HCT116 (cell line): Measurements from ENCODE around the gene RRBP1. TPM values are rescaled to one million over a fixed set of nuclear protein-coding genes. Genes with fewer than 3 reads are reported as not detected.

ENCODE experiments used
- ATAC-seq: fragments of 200-7000 bp; cut with Tn5 transposase; 2 replicates; pipeline ENCODE4 v1.9.1; 2020; ENCODE audit warnings: mild to moderate bottlenecking, moderate library complexity
- BruUV-seq: library from RNA; stranded (reverse); fragments of 400-500 nt; replicated peaks from 2 replicates; lab custom pipeline; 2021; lab: Mats Ljungman, UMichigan
- CTCF ChIA-PET: fragments of 300-600 bp; sonication (Branson Sonifier 250); formaldehyde crosslinking; loops from one replicate; lab custom pipeline; 2021; ENCODE audit warnings: antibody characterized with exemption; lab: Charles Lee
- POLR2A ChIA-PET: fragments of 300-600, 350-600 bp; sonication (Branson Sonifier 250); formaldehyde crosslinking; loops from one replicate; lab custom pipeline; 2021; ENCODE audit warnings: antibody characterized with exemption; lab: Charles Lee
- RAD21 ChIA-PET, 2 experiments: fragments of 300-600 bp; sonication (Branson Sonifier 250); formaldehyde crosslinking; loops; one replicate each; lab custom pipeline; 2023; ENCODE audit warnings: low total read pairs in 2 of 2; ENCODE audit not compliant: uncharacterized antibody in 2 of 2, unreplicated experiment in 2 of 2, low non-redundant PET in 1 of 2; lab: Charles Lee
- DNase-seq: peaks from one replicate; pipeline ENCODE4 v3.0.0-alpha.2; 2010; ENCODE audit warnings: low read depth, low spot score
- H2AFZ ChIP-seq: fragments of 200-600 bp; shearing (Covaris generic), sonication (generic); 2 replicates; pipeline ENCODE4 v1.6.1; 2017; ENCODE audit warnings: low read depth, mixed run types, mixed read lengths, antibody characterized with exemption, low read length; ENCODE audit not compliant: poor library complexity, severe bottlenecking
- H3K27ac ChIP-seq: 2 replicates; pipeline ENCODE4 v1.5.1; 2012; ENCODE audit warnings: low read depth, low read length
- H3K27me3 ChIP-seq: fragments of 200-600 bp; sonication (generic); 2 replicates; pipeline ENCODE4 v1.6.1; 2016; ENCODE audit warnings: mixed run types, low read length, mixed read lengths; ENCODE audit not compliant: insufficient read depth
- H3K36me3 ChIP-seq, 2 experiments: fragments of 200-500 bp in 1 of 2; fragments of 200-600 bp in 1 of 2; sonication (Bioruptor generic) in 1 of 2; sonication (generic) in 1 of 2; 2 replicates each; pipeline versions ENCODE4 v1.5.1 to v1.6.1; 2014 to 2016; ENCODE audit warnings: low read length in 2 of 2, inconsistent platforms in 1 of 2, mixed read lengths in 1 of 2, mixed run types in 1 of 2; ENCODE audit not compliant: insufficient read depth in 2 of 2, control insufficient read depth in 1 of 2
- H3K4me1 ChIP-seq, 2 experiments: fragments of 200-600 bp in 1 of 2; sonication (generic) in 1 of 2; 2 replicates each; pipeline versions ENCODE4 v1.5.1 to v1.6.1; 2012 to 2017; ENCODE audit warnings: low read length in 2 of 2, inconsistent platforms in 1 of 2, mild to moderate bottlenecking in 1 of 2, mixed read lengths in 1 of 2, mixed run types in 1 of 2, moderate library complexity in 1 of 2; ENCODE audit not compliant: insufficient read depth in 2 of 2, control insufficient read depth in 1 of 2
- H3K4me2 ChIP-seq: fragments of 200-600 bp; sonication (generic); 2 replicates; pipeline ENCODE4 v1.6.1; 2017; ENCODE audit warnings: mixed run types, low read length, mixed read lengths
- H3K4me3 ChIP-seq, 2 experiments: fragments of 200-600 bp in 1 of 2; sonication (generic) in 1 of 2; replicated peaks in 1 of 2; 2 replicates each; pipeline ENCODE4 v1.5.1; 2011 to 2016; ENCODE audit warnings: low read length in 2 of 2, control low read depth in 1 of 2, low read depth in 1 of 2, mild to moderate bottlenecking in 1 of 2, mixed read lengths in 1 of 2, mixed run types in 1 of 2
- H3K79me2 ChIP-seq: fragments of 200-600 bp; sonication (generic); 2 replicates; pipeline ENCODE4 v1.6.1; 2017; ENCODE audit warnings: mild to moderate bottlenecking, mixed run types, low read length, moderate library complexity, mixed read lengths; ENCODE audit not compliant: insufficient read depth
- H3K9ac ChIP-seq: fragments of 200-600 bp; sonication (generic); 2 replicates; pipeline ENCODE4 v1.6.1; 2016; ENCODE audit warnings: low read length, mixed read lengths
- H3K9me2 ChIP-seq: fragments of 200-600 bp; sonication (generic), shearing (Covaris generic); 2 replicates; pipeline ENCODE4 v1.6.1; 2017; ENCODE audit warnings: mixed run types, mild to moderate bottlenecking, moderate library complexity; ENCODE audit not compliant: insufficient read depth
- H3K9me3 ChIP-seq, 2 experiments: fragments of 200-500 bp in 1 of 2; fragments of 200-600 bp in 1 of 2; sonication (Bioruptor generic) in 1 of 2; sonication (generic) in 1 of 2; 2 replicates each; pipeline ENCODE4 v1.6.1; 2014 to 2017; ENCODE audit warnings: low read length in 2 of 2, mixed read lengths in 2 of 2, inconsistent platforms in 1 of 2, low read depth in 1 of 2, mild to moderate bottlenecking in 1 of 2, mixed run types in 1 of 2, moderate library complexity in 1 of 2; ENCODE audit not compliant: control insufficient read depth in 1 of 2, insufficient read depth in 1 of 2
- H4K20me1 ChIP-seq: fragments of 200-600 bp; sonication (generic), shearing (Covaris generic); 2 replicates; pipeline ENCODE4 v1.6.1; 2017; ENCODE audit warnings: mixed run types, mild to moderate bottlenecking, moderate library complexity; ENCODE audit not compliant: insufficient read depth
- CBX3 ChIP-seq: IDR thresholded peaks from 2 replicates; pipeline ENCODE4 v1.6.1; 2012; ENCODE audit warnings: low read depth
- CEBPB ChIP-seq: IDR thresholded peaks from 2 replicates; pipeline ENCODE4 v1.6.1; 2012; ENCODE audit warnings: low read depth
- EGR1 ChIP-seq: IDR thresholded peaks from 2 replicates; pipeline ENCODE4 v1.6.1; 2012; ENCODE audit warnings: low read depth
- ELF1 ChIP-seq: IDR thresholded peaks from 2 replicates; pipeline ENCODE4 v1.6.1; 2012; ENCODE audit warnings: low read depth, borderline replicate concordance
- EZH2 ChIP-seq: fragments of 200-600 bp; sonication (generic); IDR thresholded peaks from 2 replicates; pipeline ENCODE4 v1.6.1; 2017; ENCODE audit warnings: antibody characterized with exemption, mixed run types
- EZH2phosphoT487 ChIP-seq: fragments of 200-600 bp; IDR thresholded peaks from 2 replicates; pipeline ENCODE4 v1.6.1; 2018; ENCODE audit warnings: antibody characterized with exemption, borderline replicate concordance
- POLR2A ChIP-seq: IDR thresholded peaks from 2 replicates; pipeline ENCODE4 v1.7.0; 2011; ENCODE audit warnings: borderline replicate concordance; ENCODE audit not compliant: insufficient read depth, insufficient read length; ENCODE audit errors: extremely low read depth
- POLR2AphosphoS5 ChIP-seq: IDR thresholded peaks from 2 replicates; pipeline ENCODE4 v1.6.1; 2011; ENCODE audit warnings: mild to moderate bottlenecking, low read depth, low read length, moderate library complexity
- SIN3A ChIP-seq: IDR thresholded peaks from 2 replicates; pipeline ENCODE4 v1.6.1; 2012; ENCODE audit warnings: low read depth
- SP1 ChIP-seq: IDR thresholded peaks from 2 replicates; pipeline ENCODE4 v1.6.1; 2012; ENCODE audit warnings: low read depth
- SRF ChIP-seq: IDR thresholded peaks from 2 replicates; pipeline ENCODE4 v1.6.1; 2012; ENCODE audit warnings: low read depth
- TCF7L2 ChIP-seq: IDR thresholded peaks from 2 replicates; pipeline ENCODE4 v1.7.0; 2011; ENCODE audit warnings: borderline replicate concordance, inconsistent platforms; ENCODE audit not compliant: insufficient read depth, insufficient read length; ENCODE audit errors: extremely low read depth
- YY1 ChIP-seq: IDR thresholded peaks from 2 replicates; pipeline ENCODE4 v1.6.1; 2011; ENCODE audit warnings: low read length, low read depth, moderate library complexity, mild to moderate bottlenecking; ENCODE audit not compliant: insufficient replicate concordance; ENCODE audit errors: extremely low read depth
- ZBTB33 ChIP-seq: IDR thresholded peaks from 2 replicates; pipeline ENCODE4 v1.6.1; 2011; ENCODE audit warnings: mild to moderate bottlenecking, low read length, moderate library complexity; ENCODE audit not compliant: insufficient replicate concordance; ENCODE audit errors: extremely low read depth
- ZFX ChIP-seq: fragments of 450-650 bp; IDR thresholded peaks from 2 replicates; pipeline ENCODE4 v1.6.1; 2017
- ZNF274 ChIP-seq: fragments of 200-500 bp; sonication (Bioruptor generic); IDR thresholded peaks from 2 replicates; pipeline ENCODE4 v1.6.1; 2014; ENCODE audit warnings: mild to moderate bottlenecking, low read depth, low read length, inconsistent platforms
- intact Hi-C: fragments of 100-400 bp; cut with micrococcal nuclease; formaldehyde crosslinking; loops from 2 replicates; pipeline ENCODE4 v1.10.0; 2022
- total RNA-seq: library from RNA; stranded (reverse); gene quantifications from one replicate; pipeline ENCODE4 v1.2.1, GENCODE V29; 2021; ENCODE audit not compliant: unreplicated experiment
- TF ChIP-seq, protein P1 (sequence below), 3 experiments: fragments of 200-600 bp in 1 of 3; sonication (generic) in 1 of 3; IDR thresholded peaks in 2 of 3; conservative IDR thresholded peaks in 1 of 3; 2 replicates each; pipeline ENCODE4 v1.5.1; 2012 to 2017; ENCODE audit warnings: low read depth in 2 of 3, low read length in 2 of 3, antibody characterized with exemption in 1 of 3, borderline replicate concordance in 1 of 3, control low read depth in 1 of 3, mild to moderate bottlenecking in 1 of 3, mixed read lengths in 1 of 3, mixed run types in 1 of 3, moderate library complexity in 1 of 3; ENCODE audit not compliant: insufficient read depth in 1 of 3
- TF ChIP-seq, protein P2 (sequence below): IDR thresholded peaks from 2 replicates; pipeline ENCODE4 v1.6.1; 2012
- TF ChIP-seq, protein P3 (sequence below): IDR thresholded peaks from 2 replicates; pipeline ENCODE4 v1.6.1; 2012; ENCODE audit warnings: low read depth
- TF ChIP-seq, protein P4 (sequence below): IDR thresholded peaks from 2 replicates; pipeline ENCODE4 v1.6.1; 2012

RRBP1 gene
- total RNA-seq, 1 experiment from 2014 or later = 123 TPM

GRCh38 chr20:17668432-17668831 is 13.6 kb downstream of the RRBP1 start:
- no peak for TF ChIP-seq EZH2
- TF ChIP-seq, protein P1, sequence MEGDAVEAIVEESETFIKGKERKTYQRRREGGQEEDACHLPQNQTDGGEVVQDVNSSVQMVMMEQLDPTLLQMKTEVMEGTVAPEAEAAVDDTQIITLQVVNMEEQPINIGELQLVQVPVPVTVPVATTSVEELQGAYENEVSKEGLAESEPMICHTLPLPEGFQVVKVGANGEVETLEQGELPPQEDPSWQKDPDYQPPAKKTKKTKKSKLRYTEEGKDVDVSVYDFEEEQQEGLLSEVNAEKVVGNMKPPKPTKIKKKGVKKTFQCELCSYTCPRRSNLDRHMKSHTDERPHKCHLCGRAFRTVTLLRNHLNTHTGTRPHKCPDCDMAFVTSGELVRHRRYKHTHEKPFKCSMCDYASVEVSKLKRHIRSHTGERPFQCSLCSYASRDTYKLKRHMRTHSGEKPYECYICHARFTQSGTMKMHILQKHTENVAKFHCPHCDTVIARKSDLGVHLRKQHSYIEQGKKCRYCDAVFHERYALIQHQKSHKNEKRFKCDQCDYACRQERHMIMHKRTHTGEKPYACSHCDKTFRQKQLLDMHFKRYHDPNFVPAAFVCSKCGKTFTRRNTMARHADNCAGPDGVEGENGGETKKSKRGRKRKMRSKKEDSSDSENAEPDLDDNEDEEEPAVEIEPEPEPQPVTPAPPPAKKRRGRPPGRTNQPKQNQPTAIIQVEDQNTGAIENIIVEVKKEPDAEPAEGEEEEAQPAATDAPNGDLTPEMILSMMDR (IDR thresholded peaks at IDR 0.05 in 2 of 3, conservative IDR thresholded peaks at IDR 0.05 in 1 of 3; ENCODE audit: borderline replicate concordance in 1 of 3, insufficient read depth in 1 of 3, low read depth in 2 of 3, low read length in 2 of 3) = no peak
- TF ChIP-seq CBX3 = no peak
- no peak for TF ChIP-seq YY1
- TF ChIP-seq EZH2phosphoT487 = no peak
- no peak for TF ChIP-seq SP1
- TF ChIP-seq ZNF274 = no peak
- no peak for TF ChIP-seq CEBPB
- TF ChIP-seq POLR2A = no peak
- TF ChIP-seq ZBTB33 = no peak
- TF ChIP-seq SIN3A = no peak
- TF ChIP-seq, protein P2, sequence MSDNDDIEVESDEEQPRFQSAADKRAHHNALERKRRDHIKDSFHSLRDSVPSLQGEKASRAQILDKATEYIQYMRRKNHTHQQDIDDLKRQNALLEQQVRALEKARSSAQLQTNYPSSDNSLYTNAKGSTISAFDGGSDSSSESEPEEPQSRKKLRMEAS = no peak
- TF ChIP-seq TCF7L2 = no peak
- TF ChIP-seq, protein P3, sequence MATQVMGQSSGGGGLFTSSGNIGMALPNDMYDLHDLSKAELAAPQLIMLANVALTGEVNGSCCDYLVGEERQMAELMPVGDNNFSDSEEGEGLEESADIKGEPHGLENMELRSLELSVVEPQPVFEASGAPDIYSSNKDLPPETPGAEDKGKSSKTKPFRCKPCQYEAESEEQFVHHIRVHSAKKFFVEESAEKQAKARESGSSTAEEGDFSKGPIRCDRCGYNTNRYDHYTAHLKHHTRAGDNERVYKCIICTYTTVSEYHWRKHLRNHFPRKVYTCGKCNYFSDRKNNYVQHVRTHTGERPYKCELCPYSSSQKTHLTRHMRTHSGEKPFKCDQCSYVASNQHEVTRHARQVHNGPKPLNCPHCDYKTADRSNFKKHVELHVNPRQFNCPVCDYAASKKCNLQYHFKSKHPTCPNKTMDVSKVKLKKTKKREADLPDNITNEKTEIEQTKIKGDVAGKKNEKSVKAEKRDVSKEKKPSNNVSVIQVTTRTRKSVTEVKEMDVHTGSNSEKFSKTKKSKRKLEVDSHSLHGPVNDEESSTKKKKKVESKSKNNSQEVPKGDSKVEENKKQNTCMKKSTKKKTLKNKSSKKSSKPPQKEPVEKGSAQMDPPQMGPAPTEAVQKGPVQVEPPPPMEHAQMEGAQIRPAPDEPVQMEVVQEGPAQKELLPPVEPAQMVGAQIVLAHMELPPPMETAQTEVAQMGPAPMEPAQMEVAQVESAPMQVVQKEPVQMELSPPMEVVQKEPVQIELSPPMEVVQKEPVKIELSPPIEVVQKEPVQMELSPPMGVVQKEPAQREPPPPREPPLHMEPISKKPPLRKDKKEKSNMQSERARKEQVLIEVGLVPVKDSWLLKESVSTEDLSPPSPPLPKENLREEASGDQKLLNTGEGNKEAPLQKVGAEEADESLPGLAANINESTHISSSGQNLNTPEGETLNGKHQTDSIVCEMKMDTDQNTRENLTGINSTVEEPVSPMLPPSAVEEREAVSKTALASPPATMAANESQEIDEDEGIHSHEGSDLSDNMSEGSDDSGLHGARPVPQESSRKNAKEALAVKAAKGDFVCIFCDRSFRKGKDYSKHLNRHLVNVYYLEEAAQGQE = no peak
- TF ChIP-seq ZFX = no peak
- TF ChIP-seq, protein P4, sequence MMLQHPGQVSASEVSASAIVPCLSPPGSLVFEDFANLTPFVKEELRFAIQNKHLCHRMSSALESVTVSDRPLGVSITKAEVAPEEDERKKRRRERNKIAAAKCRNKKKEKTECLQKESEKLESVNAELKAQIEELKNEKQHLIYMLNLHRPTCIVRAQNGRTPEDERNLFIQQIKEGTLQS = no peak
- TF ChIP-seq ELF1 = no peak
- no peak for TF ChIP-seq EGR1
- no peak for TF ChIP-seq SRF
- TF ChIP-seq POLR2AphosphoS5 = no peak
- CTCF ChIA-PET = interaction anchor here (1.6 kb wide), 1 partner anchor 14 kb away, joined by 4 read pairs; no protein-coding TSS in a partner anchor
- POLR2A ChIA-PET = no interaction called here
- Histone ChIP-seq H3K4me1 (no peaks in the 10 kb centered on the region), H3K4me3 (no peak overlapping the region), H3K9me3 (no peaks in the 10 kb centered on the region), H3K27me3 (no peaks in the 10 kb centered on the region), H3K9ac (no peak overlapping the region), H3K4me2 (no peak overlapping the region), H3K36me3 (peaks cover 2 to 10% of the 10 kb centered on the region in 2 experiments; a peak in 1 of 4 replicates), H4K20me1 (no peaks in the 10 kb centered on the region; the same call in 1 of the 2 replicates), H3K9me2 (no peaks in the 10 kb centered on the region), H2AFZ (no peak overlapping the region), H3K79me2 (peaks cover 90% of the 10 kb centered on the region), H3K27ac (no peak overlapping the region)
- RAD21 ChIA-PET = no interaction called here
- intact Hi-C loops = no loop called here
- no TSS peak for BruUV-seq
- ATAC-seq (no peak), DNase-seq (no peak)
